Activated naive CD4-positive, alpha-beta T cell treated with anti-CD3 and anti-CD28 coated beads, Interleukin-2, amount 50 U/mL, for 24 hours (primary cell): Measurements from ENCODE around the gene PRKCI.
"Not testable (repeated sequence)": the region's sequence is repeated elsewhere in the genome, so short reads cannot be mapped to it uniquely, and the experiment has no call there.

ENCODE experiments used
- H3K27ac Mint-ChIP-seq: one replicate; pipeline ENCODE4 v1.8.0; 2021; ENCODE audit warnings: mild to moderate bottlenecking, mixed read lengths
- H3K27me3 Mint-ChIP-seq: one replicate; pipeline ENCODE4 v1.8.0; 2021; ENCODE audit warnings: mixed read lengths
- H3K36me3 Mint-ChIP-seq: one replicate; pipeline ENCODE4 v1.8.0; 2021; ENCODE audit warnings: mixed read lengths
- H3K4me1 Mint-ChIP-seq: one replicate; pipeline ENCODE4 v1.8.0; 2021; ENCODE audit warnings: mixed read lengths
- H3K4me3 Mint-ChIP-seq: one replicate; pipeline ENCODE4 v1.8.0; 2021; ENCODE audit warnings: mild to moderate bottlenecking, mixed read lengths
- H3K9me3 Mint-ChIP-seq: one replicate; pipeline ENCODE4 v1.8.0; 2021; ENCODE audit warnings: mixed read lengths

PRKCI gene

DNA sequence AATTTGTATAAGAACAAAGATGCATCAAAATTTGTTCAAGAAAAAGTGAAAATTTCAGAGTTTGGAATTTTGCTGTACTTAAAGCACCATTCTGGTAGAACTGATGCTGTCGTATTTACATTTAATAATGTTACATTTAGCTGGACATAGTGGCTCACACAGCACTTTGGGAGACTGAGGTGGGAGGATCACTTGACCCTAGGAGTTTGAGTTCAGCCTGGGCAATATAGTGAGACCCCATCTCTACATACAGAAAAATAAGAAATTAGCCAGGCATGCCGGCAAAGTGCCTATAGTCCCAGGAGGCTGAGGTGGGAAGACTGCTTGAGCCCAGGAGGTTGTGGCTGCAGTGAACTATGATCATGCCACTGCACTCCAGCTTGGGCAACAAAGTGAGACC is 83.8 kb downstream of the PRKCI start:
- Mint-ChIP-seq H3K27me3 (no peaks in the 10 kb centered on the region), H3K4me1 (no peaks in the 10 kb centered on the region), H3K36me3 (no peaks in the 10 kb centered on the region), H3K27ac (no peak overlapping the region), H3K4me3 (no peak overlapping the region), H3K9me3 (no peaks in the 10 kb centered on the region)

DNA sequence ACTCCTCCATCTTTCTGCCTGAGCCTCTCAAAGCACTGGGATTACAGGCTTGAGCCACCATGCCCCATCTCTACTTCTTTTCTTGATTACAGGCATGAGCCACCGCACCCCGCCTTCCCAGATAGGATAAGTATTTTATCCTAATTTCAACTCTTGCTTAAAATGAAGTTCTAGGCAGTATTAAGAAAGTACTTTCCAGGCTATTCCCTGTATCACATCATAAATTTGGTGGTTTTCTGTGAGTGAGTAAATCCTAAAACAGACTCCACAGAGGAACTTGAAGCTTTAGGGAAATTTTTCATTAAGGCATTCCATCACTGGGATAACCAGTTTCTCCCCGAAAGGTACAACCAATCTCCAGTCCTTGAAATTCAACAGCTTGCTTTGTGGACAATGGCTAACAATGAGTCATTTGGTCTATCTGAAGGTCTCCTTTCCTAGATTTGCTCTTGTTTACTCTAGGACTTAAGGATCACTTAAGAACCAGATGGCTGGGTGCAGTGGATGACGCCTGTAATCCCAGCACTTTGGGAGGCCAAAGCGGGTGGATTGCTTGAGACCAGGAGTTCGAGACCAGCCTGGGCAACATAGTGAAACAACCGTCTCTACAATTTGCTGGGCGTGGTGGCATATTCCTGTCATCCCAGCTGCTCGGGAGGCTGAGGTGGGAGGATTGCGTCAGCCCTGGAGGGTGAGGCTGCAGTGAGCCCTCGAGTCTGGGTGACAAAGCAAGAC is 85.6 kb downstream of the PRKCI start:
- H3K27ac Mint-ChIP-seq, result no peak overlapping the region
- no peaks in the 10 kb centered on the region for H3K9me3 Mint-ChIP-seq
- H3K27me3 Mint-ChIP-seq, result no peaks in the 10 kb centered on the region

DNA sequence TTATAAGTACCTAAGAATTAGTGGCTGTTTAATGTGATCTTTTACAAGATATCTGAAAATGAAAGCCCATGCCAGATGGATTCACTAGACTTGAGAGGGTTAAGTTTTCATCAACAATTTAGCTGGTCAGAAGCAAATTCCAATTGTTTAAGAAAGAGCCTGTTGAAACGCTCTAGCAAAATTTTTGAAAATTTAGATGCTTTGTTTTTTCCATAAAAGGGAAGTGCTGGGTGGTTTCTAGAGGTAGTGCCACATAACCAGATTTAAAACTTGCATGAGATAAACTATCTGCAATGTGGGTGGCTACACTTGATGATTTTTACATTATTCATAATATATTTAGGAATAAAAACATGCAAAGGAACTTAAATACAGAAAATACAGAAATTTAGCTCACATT is 86.8 kb downstream of the PRKCI start:
- Mint-ChIP-seq H3K9me3 (no peaks in the 10 kb centered on the region), H3K27ac (no peak overlapping the region), H3K4me1 (no peaks in the 10 kb centered on the region), H3K27me3 (no peaks in the 10 kb centered on the region), H3K36me3 (no peaks in the 10 kb centered on the region), H3K4me3 (no peak overlapping the region)

More for the DNA sequence above, 85.6 kb downstream of the PRKCI start:
- Mint-ChIP-seq H3K4me3 (no peak overlapping the region), H3K4me1 (no peaks in the 10 kb centered on the region), H3K36me3 (no peaks in the 10 kb centered on the region)

DNA sequence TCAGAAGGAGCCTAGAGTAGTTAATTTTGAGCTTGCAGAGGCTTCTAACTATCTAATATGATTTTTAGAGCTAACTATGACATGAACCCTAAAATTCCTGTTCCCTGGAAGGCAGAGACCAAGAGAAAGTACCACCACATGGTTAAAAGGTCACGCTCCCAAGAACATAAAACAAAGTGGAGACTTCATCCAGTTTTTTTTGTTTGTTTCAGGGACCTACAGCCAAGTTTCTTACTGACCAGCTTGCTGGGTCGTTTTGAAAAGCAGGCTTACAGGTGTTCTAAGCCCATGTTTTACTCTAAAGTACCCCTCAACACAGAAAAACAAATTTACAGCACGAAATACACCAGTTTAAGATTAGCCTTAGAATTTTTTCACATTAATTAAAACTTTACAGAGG is 95.7 kb downstream of the PRKCI start:
- H3K27me3 Mint-ChIP-seq, result no peaks in the 10 kb centered on the region
- no peak overlapping the region for H3K4me3 Mint-ChIP-seq
- H3K27ac Mint-ChIP-seq, result no peak overlapping the region
- no peaks in the 10 kb centered on the region for H3K9me3 Mint-ChIP-seq
- no peaks in the 10 kb centered on the region for H3K4me1 Mint-ChIP-seq
- H3K36me3 Mint-ChIP-seq, result peaks cover 1% of the 10 kb centered on the region

DNA sequence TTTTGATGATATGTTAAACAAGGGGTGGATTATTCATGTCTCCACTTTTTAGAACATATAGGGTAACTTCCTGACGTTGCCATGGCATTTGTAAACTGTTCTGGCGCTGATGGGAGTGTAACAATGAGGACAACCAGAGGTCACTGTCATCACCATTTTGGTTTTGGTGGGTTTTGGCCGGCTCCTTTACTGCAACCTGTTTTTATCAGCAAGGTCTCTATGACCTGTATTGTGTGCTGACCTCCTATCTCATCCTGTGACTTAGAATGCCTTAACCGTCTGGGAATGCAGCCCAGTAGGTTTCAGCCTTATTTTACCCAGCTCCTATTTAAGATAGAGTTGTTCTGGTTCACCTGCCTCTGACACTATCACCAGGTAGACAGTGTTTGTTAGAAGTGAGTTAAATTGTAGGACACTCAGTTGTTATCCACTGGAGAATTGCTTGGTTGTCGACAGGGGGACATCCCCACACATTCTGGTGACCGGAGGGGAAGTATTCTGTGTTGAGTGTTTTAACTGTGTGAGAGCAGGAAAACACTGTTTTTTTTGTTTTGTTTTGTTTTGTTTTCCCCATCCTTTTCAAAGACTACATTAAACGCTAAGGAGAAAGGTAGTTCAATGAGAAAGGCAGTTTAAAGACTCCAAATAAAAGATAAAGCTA is 98.4 kb downstream of the PRKCI start:
- Mint-ChIP-seq H3K4me1 (no peaks in the 10 kb centered on the region), H3K4me3 (no peak overlapping the region), H3K9me3 (no peaks in the 10 kb centered on the region), H3K27me3 (no peaks in the 10 kb centered on the region), H3K27ac (no peak overlapping the region), H3K36me3 (peaks cover 1% of the 10 kb centered on the region)

DNA sequence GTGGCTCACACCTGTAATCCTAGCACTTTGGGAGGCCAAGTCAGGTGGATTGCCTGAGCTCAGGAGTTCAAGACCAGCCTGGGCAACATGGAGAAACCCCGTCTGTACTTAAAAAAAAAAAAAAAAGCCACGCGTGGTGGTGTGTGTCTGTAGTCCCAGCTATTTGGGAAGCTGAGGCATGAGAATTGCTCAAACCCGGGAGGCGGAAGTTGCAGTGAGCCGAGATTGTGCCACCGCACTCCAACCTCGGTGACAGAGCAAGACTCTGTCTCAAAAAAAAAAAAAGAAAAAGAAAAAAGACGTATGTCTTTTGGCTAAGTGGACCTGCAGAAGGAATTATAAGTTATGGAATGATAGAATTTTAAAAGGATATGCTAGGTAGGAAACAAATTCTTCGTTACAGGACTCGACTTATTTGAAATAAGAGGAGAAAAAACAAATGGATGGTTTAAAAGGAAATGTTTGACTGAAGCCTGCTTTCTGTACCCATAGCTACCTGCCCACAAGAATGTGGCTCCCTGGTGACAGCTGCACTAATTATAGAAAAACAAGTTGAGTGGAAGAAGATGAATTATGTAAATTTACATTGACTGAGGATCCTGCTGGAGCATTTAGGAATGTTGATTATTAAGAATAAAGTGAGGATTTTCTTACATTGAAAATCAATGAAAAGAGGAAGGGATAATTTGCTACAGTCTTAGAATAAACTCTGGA is 99.3 kb downstream of the PRKCI start:
- Mint-ChIP-seq H3K4me3 (no peak overlapping the region), H3K27ac (no peak overlapping the region), H3K9me3 (no peaks in the 10 kb centered on the region), H3K36me3 (peaks cover 1% of the 10 kb centered on the region), H3K27me3 (no peaks in the 10 kb centered on the region), H3K4me1 (no peaks in the 10 kb centered on the region)

DNA sequence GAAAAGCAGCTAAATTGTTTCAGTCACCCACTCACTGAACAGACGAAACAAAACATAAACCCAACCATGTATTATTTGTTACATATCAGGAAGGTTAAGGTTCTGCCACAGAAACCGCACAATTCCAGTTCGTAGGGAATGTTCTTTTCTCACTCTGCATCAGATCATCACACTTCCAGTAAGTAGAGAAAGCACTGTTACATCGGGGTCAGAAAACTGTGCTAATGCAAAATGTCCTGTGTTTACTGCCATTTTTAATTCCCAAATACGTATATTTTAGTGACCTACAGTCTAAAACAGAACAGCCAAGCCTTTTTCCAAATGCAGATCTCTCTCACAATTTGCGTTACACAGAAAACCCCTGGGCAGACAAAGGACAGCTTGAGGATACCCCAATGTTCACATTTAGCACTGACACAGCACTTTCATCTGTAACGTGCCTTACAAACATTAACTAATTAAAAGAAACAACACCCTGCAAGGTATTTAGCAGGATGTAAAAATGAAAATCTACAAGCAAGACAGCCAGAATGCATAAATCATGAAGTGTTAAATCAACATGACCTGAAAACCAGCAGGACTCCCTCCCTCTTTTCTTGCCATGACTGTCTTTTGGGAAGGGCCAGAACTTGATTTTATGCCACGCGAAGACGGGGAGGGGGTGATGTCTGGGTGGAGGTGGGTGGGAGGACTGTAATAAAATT is 100.5 kb downstream of the PRKCI start:
- no peaks in the 10 kb centered on the region for H3K27me3 Mint-ChIP-seq
- H3K4me3 Mint-ChIP-seq, result no peak overlapping the region
- no peaks in the 10 kb centered on the region for H3K9me3 Mint-ChIP-seq
- H3K36me3 Mint-ChIP-seq, result peaks cover 1% of the 10 kb centered on the region
- H3K27ac Mint-ChIP-seq, result no peak overlapping the region
- no peaks in the 10 kb centered on the region for H3K4me1 Mint-ChIP-seq

DNA sequence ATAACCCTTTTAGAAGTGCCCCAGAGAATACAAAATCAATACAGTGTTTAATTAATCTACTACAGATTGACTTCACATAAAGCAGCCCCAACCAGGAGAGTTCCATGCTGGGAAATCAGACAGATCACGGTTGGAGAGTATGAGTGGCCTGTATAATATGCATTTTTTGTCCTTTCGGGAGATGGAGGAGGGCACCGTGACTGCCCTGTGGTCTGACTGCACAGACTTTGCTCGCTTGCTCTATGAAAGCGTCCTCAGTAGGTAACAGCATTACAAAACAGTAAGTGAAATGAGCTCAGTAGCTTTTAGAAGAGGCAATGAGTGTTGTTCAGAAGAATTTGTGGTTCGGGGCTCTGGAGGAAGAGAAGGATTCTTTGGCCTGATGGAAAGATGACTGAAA is 101.1 kb downstream of the PRKCI start:
- Mint-ChIP-seq H3K4me3 (no peak overlapping the region), H3K36me3 (no peaks in the 10 kb centered on the region), H3K4me1 (no peaks in the 10 kb centered on the region), H3K27me3 (no peaks in the 10 kb centered on the region), H3K27ac (no peak overlapping the region), H3K9me3 (no peaks in the 10 kb centered on the region)

DNA sequence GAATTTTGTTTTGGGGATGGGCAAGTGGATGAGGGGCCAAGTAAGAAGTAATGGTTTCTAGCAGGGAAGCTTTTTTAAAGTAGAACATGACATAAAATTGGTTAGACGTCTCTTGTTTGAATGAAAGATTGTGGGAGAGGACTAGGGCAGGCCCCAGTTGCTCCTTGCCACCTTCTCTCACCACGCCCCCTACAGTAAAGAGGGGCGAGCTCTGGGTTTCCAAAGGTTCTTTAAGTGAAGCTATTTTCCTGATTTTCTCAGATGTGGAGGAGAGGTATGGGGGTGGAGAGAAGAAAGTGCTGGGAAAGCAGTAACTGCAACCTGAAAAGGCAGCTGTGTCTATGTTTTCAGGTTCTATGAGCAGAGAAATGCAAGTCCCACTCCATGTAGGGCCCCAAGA is 102.7 kb downstream of the PRKCI start:
- H3K9me3 Mint-ChIP-seq, result no peaks in the 10 kb centered on the region
- H3K36me3 Mint-ChIP-seq, result no peaks in the 10 kb centered on the region
- H3K27me3 Mint-ChIP-seq, result no peaks in the 10 kb centered on the region
- H3K4me1 Mint-ChIP-seq, result no peaks in the 10 kb centered on the region
- H3K4me3 Mint-ChIP-seq, result no peak overlapping the region
- no peak overlapping the region for H3K27ac Mint-ChIP-seq

DNA sequence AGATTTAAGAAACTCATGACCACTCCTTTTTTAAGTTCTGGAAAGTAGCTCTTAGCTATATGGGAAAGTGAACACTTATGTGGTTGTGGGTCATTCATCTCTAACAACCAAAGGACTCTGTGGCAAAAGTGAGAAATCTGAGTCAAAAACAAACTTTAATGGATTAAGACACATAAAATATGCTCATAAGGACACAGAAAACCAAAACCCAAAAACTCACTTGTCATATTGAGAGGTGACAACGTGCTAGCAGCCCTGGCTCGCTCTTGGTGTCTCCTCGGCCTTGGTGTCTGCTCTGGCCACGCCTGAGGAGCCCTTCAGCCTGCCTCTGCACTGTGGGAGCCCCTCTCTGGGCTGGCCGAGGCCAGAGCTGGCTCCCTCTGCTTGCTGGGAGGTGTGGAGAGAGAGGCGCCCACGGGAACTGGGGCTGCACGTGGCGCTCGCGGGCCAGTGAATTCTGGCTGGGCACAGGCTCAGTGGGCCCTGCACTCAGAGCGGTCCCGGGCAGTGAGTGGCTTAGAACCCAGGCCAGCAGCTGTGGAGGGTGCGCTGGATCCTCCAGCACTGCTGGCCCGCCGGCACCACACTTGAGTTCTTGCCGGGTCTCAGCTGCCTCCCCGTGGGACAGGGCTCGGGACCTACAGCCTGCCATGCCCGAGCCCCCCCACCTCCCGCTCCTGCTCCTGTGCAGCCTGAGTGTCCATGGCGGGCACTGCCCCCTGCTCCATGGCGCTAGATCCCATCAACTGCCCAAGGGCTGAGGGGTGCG is 105.0 kb downstream of the PRKCI start:
- H3K9me3 Mint-ChIP-seq, result no peaks in the 10 kb centered on the region
- H3K27me3 Mint-ChIP-seq, result no peaks in the 10 kb centered on the region
- H3K4me1 Mint-ChIP-seq, result no peaks in the 10 kb centered on the region
- no peak overlapping the region for H3K27ac Mint-ChIP-seq
- no peaks in the 10 kb centered on the region for H3K36me3 Mint-ChIP-seq
- H3K4me3 Mint-ChIP-seq, result no peak overlapping the region

DNA sequence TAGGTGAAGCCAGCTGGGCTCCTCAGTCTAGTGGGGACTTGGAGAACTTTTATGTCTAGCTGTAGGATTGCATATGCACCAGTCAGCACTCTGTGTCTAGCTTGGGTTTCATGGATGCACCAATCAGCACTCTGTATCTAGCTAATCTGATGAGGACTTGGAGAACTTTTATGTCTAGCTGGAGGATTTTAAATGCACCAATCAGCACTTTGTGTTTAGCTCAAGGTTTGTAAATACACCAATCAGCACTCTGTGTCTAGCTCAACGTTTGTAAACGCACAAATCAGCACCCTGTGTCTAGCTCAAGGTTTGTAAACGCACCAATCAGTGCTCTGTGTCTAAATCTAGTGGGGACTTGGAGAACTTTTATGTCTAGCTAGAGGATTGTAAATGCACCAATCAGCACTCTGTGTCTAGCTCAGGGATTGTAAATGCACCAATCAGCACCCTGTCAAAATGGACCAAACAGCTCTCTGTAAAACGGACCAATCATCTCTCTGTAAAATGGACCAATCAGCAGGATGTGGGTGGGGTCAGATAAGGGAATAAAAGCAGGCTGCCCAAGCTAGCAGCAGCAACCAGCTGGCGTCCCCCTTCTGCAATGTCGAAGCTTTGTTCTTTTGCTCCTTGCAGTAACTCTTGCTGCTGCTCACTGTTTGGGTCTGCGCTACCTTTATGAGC is 105.8 kb downstream of the PRKCI start:
- not testable (repeated sequence) for H3K36me3 Mint-ChIP-seq, H3K4me1 Mint-ChIP-seq, H3K27ac Mint-ChIP-seq, H3K4me3 Mint-ChIP-seq, H3K9me3 Mint-ChIP-seq, H3K27me3 Mint-ChIP-seq

DNA sequence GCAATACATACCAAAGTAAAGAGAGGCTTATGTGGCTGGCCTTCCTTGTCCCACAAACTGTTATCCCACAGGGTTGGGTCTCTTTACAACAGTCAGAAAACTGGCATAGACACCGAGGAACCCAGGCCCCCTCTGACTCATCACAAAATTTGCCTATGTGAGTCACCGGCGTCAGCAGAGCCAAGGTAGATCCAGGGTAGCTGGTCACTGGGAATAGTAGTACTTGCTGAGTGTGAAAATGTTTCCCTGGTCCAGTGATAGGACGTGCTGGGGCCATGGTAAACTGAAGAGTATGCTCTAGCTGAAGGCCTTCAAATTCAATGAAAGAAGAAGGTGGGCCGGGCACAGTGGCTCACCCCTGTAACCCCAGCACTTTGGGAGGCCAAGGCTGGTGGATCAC is 108.1 kb downstream of the PRKCI start:
- no peaks in the 10 kb centered on the region for H3K27me3 Mint-ChIP-seq
- H3K36me3 Mint-ChIP-seq, result no peaks in the 10 kb centered on the region
- H3K4me3 Mint-ChIP-seq, result no peak overlapping the region
- H3K4me1 Mint-ChIP-seq, result no peaks in the 10 kb centered on the region
- H3K9me3 Mint-ChIP-seq, result no peaks in the 10 kb centered on the region
- no peak overlapping the region for H3K27ac Mint-ChIP-seq

DNA sequence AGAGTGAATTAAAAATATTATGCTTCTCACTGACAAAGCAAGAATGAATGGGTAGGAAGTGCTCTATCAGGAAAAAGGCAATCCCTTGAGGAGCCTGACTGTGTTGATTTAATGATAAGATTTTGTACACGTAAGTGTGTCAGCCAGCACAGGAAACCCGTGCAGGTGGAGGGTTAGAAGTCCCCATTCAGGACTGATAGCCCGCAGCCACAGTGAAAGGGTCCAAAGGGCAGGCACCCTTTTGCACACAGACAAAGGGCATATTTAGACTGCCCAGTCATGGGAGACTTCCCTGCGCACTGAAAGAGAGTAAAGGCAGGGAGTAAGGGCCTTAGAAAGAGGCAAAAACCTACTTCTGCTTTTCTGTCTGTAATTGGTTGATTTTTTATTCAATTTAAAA is 108.9 kb downstream of the PRKCI start:
- Mint-ChIP-seq H3K4me3 (no peak overlapping the region), H3K9me3 (no peaks in the 10 kb centered on the region), H3K27ac (no peak overlapping the region), H3K27me3 (no peaks in the 10 kb centered on the region), H3K4me1 (no peaks in the 10 kb centered on the region), H3K36me3 (no peaks in the 10 kb centered on the region)

DNA sequence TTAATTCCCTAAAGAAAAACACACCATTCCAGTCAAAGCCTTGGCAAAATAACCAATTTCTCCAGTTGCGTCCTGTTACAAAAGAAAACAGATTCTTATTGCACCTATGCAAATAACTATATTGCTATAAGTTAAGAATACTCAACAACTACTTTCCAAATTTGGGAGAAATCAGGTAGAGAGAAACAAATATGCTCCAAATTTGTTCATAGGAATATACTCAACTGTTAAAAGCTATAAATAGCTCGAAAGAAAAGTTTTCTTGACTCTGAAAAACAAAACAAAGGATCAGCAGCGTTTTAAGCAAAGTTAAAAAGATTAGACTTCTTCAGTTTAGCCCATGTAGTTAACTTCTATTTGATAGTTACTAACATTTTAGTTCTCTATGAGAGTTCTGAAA is 115.2 kb downstream of the PRKCI start:
- no peaks in the 10 kb centered on the region for H3K4me1 Mint-ChIP-seq
- no peak overlapping the region for H3K4me3 Mint-ChIP-seq
- no peaks in the 10 kb centered on the region for H3K27me3 Mint-ChIP-seq
- H3K9me3 Mint-ChIP-seq, result no peaks in the 10 kb centered on the region
- H3K27ac Mint-ChIP-seq, result no peak overlapping the region
- H3K36me3 Mint-ChIP-seq, result peaks cover 1% of the 10 kb centered on the region
